ENCODE results near the gene PBX4.

- no peak for TF ChIP-seq CTCF (conservative IDR thresholded peaks at IDR 0.05 in 1 of 2, IDR thresholded peaks at IDR 0.05 in 1 of 2; ENCODE audit: extremely low read depth in 1 of 2, insufficient read depth in 1 of 2, low read depth in 1 of 2, low read length in 2 of 2)
- TF ChIP-seq EZH2 (IDR thresholded peaks at IDR 0.05; ENCODE audit: borderline replicate concordance, low read length): no peak
These were observed 69.3 kb downstream of the PBX4 start for GRCh38 chr19:19548915-19549759.

Measured in mammary epithelial cell (primary cell).